CD4-positive, alpha-beta T cell (primary cell): ENCODE data around the gene ALKBH3. TPM values are rescaled to one million over a fixed set of nuclear protein-coding genes. Genes with fewer than 3 reads are reported as not detected.

Source experiments
- ATAC-seq: fragments of 200-7000 bp; cut with Tn5 transposase; one replicate; pipeline ENCODE4 v1.10.0; 2022; ENCODE audit warnings: mild to moderate bottlenecking; ENCODE audit not compliant: poor library complexity
- CTCF ChIA-PET: fragments of 350-600 bp; sonication (Branson Sonifier 250); formaldehyde crosslinking; loops from one replicate; lab custom pipeline; 2021; ENCODE audit warnings: antibody characterized with exemption, inconsistent platforms; lab: Charles Lee
- POLR2A ChIA-PET: fragments of 350-600 bp; sonication (Branson Sonifier 250); formaldehyde crosslinking; loops from one replicate; lab custom pipeline; 2021; ENCODE audit warnings: antibody characterized with exemption, inconsistent platforms; lab: Charles Lee
- DNase-seq, 14 experiments: peaks; one replicate each; pipeline ENCODE4 v3.0.0-alpha.2; 2013 to 2020; ENCODE audit warnings: mixed read lengths in 2 of 14
- H3K27ac ChIP-seq, 2 donors: one replicate each; pipeline versions ENCODE4 v1.5.1 to v1.7.0; 2013; ENCODE audit warnings: low read length in 2 of 2, low read depth in 1 of 2, mild to moderate bottlenecking in 1 of 2
- H3K27me3 ChIP-seq, 2 experiments: 1 replicate in 1 of 2; 2 replicates in 1 of 2; pipeline versions ENCODE4 v1.6.1 to v1.7.0; 2013; ENCODE audit warnings: low read length in 2 of 2, control low read depth in 1 of 2, mild to moderate bottlenecking in 1 of 2, moderate library complexity in 1 of 2; ENCODE audit not compliant: insufficient read depth in 2 of 2, control insufficient read depth in 1 of 2
- H3K36me3 ChIP-seq: one replicate; pipeline ENCODE4 v1.6.1; 2013; ENCODE audit warnings: low read length, control low read depth; ENCODE audit not compliant: insufficient read depth
- H3K4me1 ChIP-seq: one replicate; pipeline ENCODE4 v1.6.1; 2013; ENCODE audit warnings: low read length, control low read depth; ENCODE audit not compliant: insufficient read depth
- H3K4me3 ChIP-seq: one replicate; pipeline ENCODE4 v1.5.1; 2013; ENCODE audit warnings: mild to moderate bottlenecking, low read length, moderate library complexity
- H3K9me3 ChIP-seq, 2 experiments: 1 replicate in 1 of 2; 2 replicates in 1 of 2; pipeline versions ENCODE4 v1.6.1 to v1.7.0; 2013; ENCODE audit warnings: low read length in 2 of 2, mild to moderate bottlenecking in 2 of 2, control low read depth in 1 of 2, moderate library complexity in 1 of 2; ENCODE audit not compliant: control insufficient read depth in 1 of 2, insufficient read depth in 1 of 2
- H3K27ac Mint-ChIP-seq: one replicate; pipeline ENCODE4 v1.8.0; 2020; ENCODE audit warnings: mixed read lengths
- H3K27me3 Mint-ChIP-seq: one replicate; pipeline ENCODE4 v1.8.0; 2021; ENCODE audit warnings: mixed read lengths
- H3K36me3 Mint-ChIP-seq: one replicate; pipeline ENCODE4 v1.8.0; 2021; ENCODE audit warnings: low read depth, mixed read lengths
- H3K4me1 Mint-ChIP-seq: one replicate; pipeline ENCODE4 v1.8.0; 2021; ENCODE audit warnings: low read depth, mixed read lengths
- H3K4me3 Mint-ChIP-seq: one replicate; pipeline ENCODE4 v1.8.0; 2020; ENCODE audit warnings: mild to moderate bottlenecking, mixed read lengths
- H3K9me3 Mint-ChIP-seq: one replicate; pipeline ENCODE4 v1.8.0; 2020; ENCODE audit warnings: mixed read lengths
- intact Hi-C, 2 experiments: fragments of 100-400 bp; cut with DNase I in 1 of 2; cut with micrococcal nuclease in 1 of 2; formaldehyde crosslinking; loops; one replicate each; pipeline versions ENCODE4 v1.15.1 to v1.9.0; 2023 to 2025; cut with DNase I, micrococcal nuclease
- total RNA-seq, 174 experiments: library from RNA in 2 of 174; stranded (reverse) in 2 of 174; gene quantifications; one replicate each; pipeline ENCODE4 v1.2.3 and lab custom pipeline; 2021 to 2026
- TF ChIP-seq, protein P1 (sequence below): fragments of 200-600 bp; IDR thresholded peaks from one replicate; pipeline ENCODE4 v1.8.0; 2022; ENCODE audit warnings: antibody characterized with exemption, mild to moderate bottlenecking

ALKBH3 gene
- total RNA-seq, 2 experiments from 2014 or later = 16.7 to 17.2 TPM

DNA sequence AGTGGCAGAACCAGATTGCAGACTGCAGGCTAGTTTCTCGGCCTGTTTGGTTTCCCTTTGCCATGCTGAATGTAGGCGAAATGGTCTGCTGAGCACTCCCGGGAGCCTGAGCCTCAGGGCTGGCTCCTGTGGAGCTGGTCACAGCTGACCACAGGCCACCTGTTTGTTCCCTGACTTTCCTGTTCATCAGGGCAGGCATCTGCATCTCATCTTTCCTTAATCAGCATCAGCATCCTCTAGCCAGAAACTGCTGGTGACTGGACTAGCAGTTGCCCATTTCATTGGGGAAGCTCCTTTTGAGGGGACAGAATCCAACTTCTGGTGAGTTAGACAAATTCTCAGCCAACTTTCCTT lies 41.6 kb downstream of the ALKBH3 start:
- no peaks in the 10 kb centered on the region for H3K4me1 ChIP-seq

DNA sequence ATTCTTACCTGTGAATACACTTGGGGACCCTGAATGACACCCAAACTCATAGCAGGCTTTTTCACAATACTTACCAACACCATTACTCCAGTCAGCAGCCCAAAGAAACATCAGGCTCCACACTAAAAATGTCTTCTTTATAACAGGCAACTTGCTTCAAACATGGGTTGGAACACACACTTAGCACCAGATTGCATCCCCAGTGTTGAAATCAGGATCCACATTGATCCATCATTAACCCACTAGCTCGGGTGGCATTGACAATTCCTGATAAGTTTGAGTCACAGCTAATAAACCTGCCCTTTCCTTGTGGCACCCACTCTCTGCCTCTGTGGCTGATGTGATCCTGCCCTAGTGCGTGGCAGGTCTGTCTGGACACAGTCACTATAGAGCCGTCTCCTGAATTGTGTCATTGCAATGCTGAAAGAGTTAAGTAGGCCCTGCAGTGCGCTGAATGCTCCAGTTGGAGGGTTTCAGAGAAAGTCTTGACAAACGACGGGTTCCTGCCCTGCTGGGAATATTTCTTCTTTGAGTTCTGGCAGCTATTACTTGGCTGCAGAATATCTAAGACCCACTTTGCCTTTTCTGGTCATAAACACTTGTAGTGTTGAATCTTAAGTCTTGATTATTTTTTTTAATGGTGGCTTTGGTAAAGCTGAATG lies 42.2 kb downstream of the ALKBH3 start:
- no peak overlapping the region for H3K27ac Mint-ChIP-seq
- H3K4me1 Mint-ChIP-seq = no peaks in the 10 kb centered on the region
- no peak overlapping the region for H3K4me3 Mint-ChIP-seq
- Histone ChIP-seq H3K27ac (no peak overlapping the region), H3K9me3 (peaks cover 0 to 3% of the 10 kb centered on the region in 2 experiments), H3K27me3 (no peaks in the 10 kb centered on the region), H3K4me3 (no peak overlapping the region), H3K36me3 (peaks cover 29% of the 10 kb centered on the region), H3K4me1 (no peaks in the 10 kb centered on the region)
- DNase-seq (no peak), ATAC-seq (no peak)
- ChIA-PET CTCF (no interaction called here), POLR2A (no interaction called here)
- intact Hi-C loops = no loop called here
- H3K36me3 Mint-ChIP-seq = peaks cover 40% of the 10 kb centered on the region
- TF ChIP-seq, protein P1, sequence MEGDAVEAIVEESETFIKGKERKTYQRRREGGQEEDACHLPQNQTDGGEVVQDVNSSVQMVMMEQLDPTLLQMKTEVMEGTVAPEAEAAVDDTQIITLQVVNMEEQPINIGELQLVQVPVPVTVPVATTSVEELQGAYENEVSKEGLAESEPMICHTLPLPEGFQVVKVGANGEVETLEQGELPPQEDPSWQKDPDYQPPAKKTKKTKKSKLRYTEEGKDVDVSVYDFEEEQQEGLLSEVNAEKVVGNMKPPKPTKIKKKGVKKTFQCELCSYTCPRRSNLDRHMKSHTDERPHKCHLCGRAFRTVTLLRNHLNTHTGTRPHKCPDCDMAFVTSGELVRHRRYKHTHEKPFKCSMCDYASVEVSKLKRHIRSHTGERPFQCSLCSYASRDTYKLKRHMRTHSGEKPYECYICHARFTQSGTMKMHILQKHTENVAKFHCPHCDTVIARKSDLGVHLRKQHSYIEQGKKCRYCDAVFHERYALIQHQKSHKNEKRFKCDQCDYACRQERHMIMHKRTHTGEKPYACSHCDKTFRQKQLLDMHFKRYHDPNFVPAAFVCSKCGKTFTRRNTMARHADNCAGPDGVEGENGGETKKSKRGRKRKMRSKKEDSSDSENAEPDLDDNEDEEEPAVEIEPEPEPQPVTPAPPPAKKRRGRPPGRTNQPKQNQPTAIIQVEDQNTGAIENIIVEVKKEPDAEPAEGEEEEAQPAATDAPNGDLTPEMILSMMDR = no peak
- H3K27me3 Mint-ChIP-seq = no peaks in the 10 kb centered on the region
- no peaks in the 10 kb centered on the region for H3K9me3 Mint-ChIP-seq

More for the DNA sequence above, 41.6 kb downstream of the ALKBH3 start:
- no peak for DNase-seq
- TF ChIP-seq, protein P1 = no peak
- ChIA-PET CTCF (no interaction called here), POLR2A (no interaction called here)
- intact Hi-C loops = no loop called here
- no peak for ATAC-seq
- Mint-ChIP-seq H3K36me3 (peaks cover 46% of the 10 kb centered on the region), H3K27me3 (no peaks in the 10 kb centered on the region), H3K27ac (no peak overlapping the region), H3K9me3 (no peaks in the 10 kb centered on the region), H3K4me3 (no peak overlapping the region), H3K4me1 (no peaks in the 10 kb centered on the region)
- H3K4me3 ChIP-seq = peak overlapping the region; percentile 10
- H3K27ac ChIP-seq = no peak overlapping the region
- H3K27me3 ChIP-seq = no peaks in the 10 kb centered on the region
- H3K9me3 ChIP-seq = peaks cover 0 to 3% of the 10 kb centered on the region in 2 experiments
- H3K36me3 ChIP-seq = peaks cover 34% of the 10 kb centered on the region

DNA sequence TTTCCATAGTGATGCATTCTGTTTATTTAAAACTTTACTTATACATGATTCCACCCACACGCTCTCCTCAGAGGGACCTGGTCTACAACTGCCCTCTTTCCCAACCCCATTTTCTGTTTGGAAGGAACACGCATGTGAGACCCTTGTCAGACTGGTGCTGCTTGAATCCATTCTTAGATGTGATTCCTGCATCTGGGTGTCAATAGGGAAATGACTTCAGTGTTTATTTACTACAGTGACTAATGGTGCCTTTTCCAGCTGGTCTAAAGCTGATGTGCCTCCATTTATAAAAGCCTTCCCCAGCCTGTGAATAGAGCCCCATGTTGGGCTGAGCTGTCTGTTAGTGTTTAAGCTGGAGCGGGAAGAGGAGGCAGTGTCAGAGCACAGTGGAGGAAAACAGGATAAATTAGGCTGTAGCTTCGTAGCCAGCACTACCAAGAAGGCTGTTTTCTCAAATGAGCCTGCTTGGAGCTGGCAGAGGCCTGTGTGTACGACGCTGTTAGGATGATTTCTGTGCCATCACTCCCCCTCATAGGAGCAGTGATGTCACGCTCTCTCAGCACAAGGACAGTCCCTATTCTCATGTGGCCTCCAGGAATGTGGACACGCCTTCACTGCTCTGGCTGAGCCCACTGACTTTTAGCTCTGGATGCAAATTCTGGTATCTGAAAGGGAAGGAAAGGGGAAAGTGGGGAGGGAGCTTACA lies 42.9 kb downstream of the ALKBH3 start:
- Histone ChIP-seq H3K4me3 (no peak overlapping the region), H3K4me1 (no peaks in the 10 kb centered on the region), H3K9me3 (peaks cover 0 to 3% of the 10 kb centered on the region in 2 experiments), H3K27ac (no peak overlapping the region), H3K27me3 (no peaks in the 10 kb centered on the region), H3K36me3 (peaks cover 22% of the 10 kb centered on the region)
- CTCF ChIA-PET = no interaction called here
- H3K27ac Mint-ChIP-seq = no peak overlapping the region
- ATAC-seq (no peak), DNase-seq (no peak)
- intact Hi-C loops = no loop called here
- POLR2A ChIA-PET = no interaction called here
- H3K36me3 Mint-ChIP-seq = peaks cover 33% of the 10 kb centered on the region
- H3K4me3 Mint-ChIP-seq = no peak overlapping the region
- H3K4me1 Mint-ChIP-seq = no peaks in the 10 kb centered on the region
- no peaks in the 10 kb centered on the region for H3K27me3 Mint-ChIP-seq
- TF ChIP-seq, protein P1 = no peak
- H3K9me3 Mint-ChIP-seq = no peaks in the 10 kb centered on the region
